Neural cell (in vitro differentiated cells): Measurements from ENCODE around the gene DROSHA.

Experiments
- CTCF ChIP-seq: fragments of 450-650 bp; IDR thresholded peaks from 2 replicates; pipeline ENCODE4 v1.5.1; 2014; ENCODE audit warnings: antibody characterized with exemption, mild to moderate bottlenecking, moderate library complexity; ENCODE audit not compliant: poor library complexity, severe bottlenecking
- EP300 ChIP-seq: fragments of 450-650 bp; conservative IDR thresholded peaks from 2 replicates; pipeline ENCODE4 v1.6.1; 2014; ENCODE audit warnings: antibody characterized with exemption, mild to moderate bottlenecking, moderate library complexity; ENCODE audit not compliant: poor library complexity, severe bottlenecking
- EZH2 ChIP-seq: fragments of 200-600, 300-800 bp; shearing (Covaris generic), sonication (generic); IDR thresholded peaks from 2 replicates; pipeline ENCODE4 v1.6.1; 2014; ENCODE audit warnings: antibody characterized with exemption, low read length, borderline replicate concordance, mild to moderate bottlenecking; ENCODE audit not compliant: insufficient read depth, poor library complexity, severe bottlenecking
- POLR2AphosphoS5 ChIP-seq: IDR thresholded peaks from 2 replicates; pipeline ENCODE4 v1.6.1; 2012
- RAD21 ChIP-seq: fragments of 450-650 bp; conservative IDR thresholded peaks from 2 replicates; pipeline ENCODE4 v1.6.1; 2014; ENCODE audit warnings: antibody characterized with exemption, mild to moderate bottlenecking, moderate library complexity
- SMC3 ChIP-seq: fragments of 450-650 bp; conservative IDR thresholded peaks from 2 replicates; pipeline ENCODE4 v1.6.1; 2014; ENCODE audit warnings: antibody characterized with exemption, mild to moderate bottlenecking, moderate library complexity; ENCODE audit not compliant: poor library complexity
- TAF1 ChIP-seq: IDR thresholded peaks from 2 replicates; pipeline ENCODE4 v1.6.1; 2012; ENCODE audit warnings: low read depth

GRCh38 chr5:31471916-31472315 lies 60.0 kb downstream of the DROSHA start:
- TF ChIP-seq CTCF (no peak), TAF1 (no peak), EZH2 (no peak), SMC3 (no peak), EP300 (no peak), POLR2AphosphoS5 (no peak), RAD21 (no peak)
